Adipocyte (in vitro differentiated cells): ENCODE measurements around the gene DOCK3.
A peak's percentile ranks its signal among the peaks of the same experiment; 100 is the strongest.
"Not testable (repeated sequence)": the region's sequence is repeated elsewhere in the genome, so short reads cannot be mapped to it uniquely, and the experiment has no call there.

Experiments
- DNase-seq: peaks from one replicate; pipeline ENCODE4 v3.0.0-alpha.2; 2015; ENCODE audit warnings: low read depth
- H3K27me3 ChIP-seq: replicated peaks from 2 replicates; pipeline ENCODE4 v1.7.0; 2013; ENCODE audit warnings: mild to moderate bottlenecking, low read length, moderate library complexity; ENCODE audit not compliant: control insufficient read depth, insufficient read depth
- H3K36me3 ChIP-seq: 2 replicates; pipeline ENCODE4 v1.7.0; 2013; ENCODE audit warnings: low read length, mild to moderate bottlenecking, moderate library complexity; ENCODE audit not compliant: control insufficient read depth, insufficient read depth, severe bottlenecking
- H3K4me1 ChIP-seq: 2 replicates; pipeline ENCODE4 v1.7.0; 2013; ENCODE audit warnings: mild to moderate bottlenecking, low read length, moderate library complexity; ENCODE audit not compliant: control insufficient read depth, insufficient read depth
- H3K4me3 ChIP-seq: 2 replicates; pipeline ENCODE4 v1.7.0; 2013; ENCODE audit warnings: mild to moderate bottlenecking, low read length, moderate library complexity
- H3K9ac ChIP-seq: 2 replicates; pipeline ENCODE4 v1.7.0; 2013; ENCODE audit warnings: mild to moderate bottlenecking, low read length, moderate library complexity
- H3K9me3 ChIP-seq: 2 replicates; pipeline ENCODE4 v1.7.0; 2013; ENCODE audit warnings: mild to moderate bottlenecking, low read length, moderate library complexity; ENCODE audit not compliant: control insufficient read depth

The DOCK3 gene

GRCh38 chr3:51282931-51283330, 608.2 kb downstream of the DOCK3 start:
- Histone ChIP-seq H3K4me1 (no peaks in the 10 kb centered on the region), H3K9me3 (peaks cover 18% of the 10 kb centered on the region), H3K4me3 (no peak overlapping the region), H3K27me3 (no peaks in the 10 kb centered on the region), H3K9ac (no peak overlapping the region), H3K36me3 (no peaks in the 10 kb centered on the region)
- peak; percentile 27 for DNase-seq

GRCh38 chr3:51283421-51283820, 608.7 kb downstream of the DOCK3 start:
- Histone ChIP-seq H3K9ac (no peak overlapping the region), H3K36me3 (no peaks in the 10 kb centered on the region), H3K4me1 (no peaks in the 10 kb centered on the region), H3K4me3 (no peak overlapping the region), H3K27me3 (no peaks in the 10 kb centered on the region), H3K9me3 (peaks cover 18% of the 10 kb centered on the region)
- no peak for DNase-seq

- H3K4me1 ChIP-seq, result no peaks in the 10 kb centered on the region
- peaks cover 12% of the 10 kb centered on the region for H3K9me3 ChIP-seq
- no peaks in the 10 kb centered on the region for H3K27me3 ChIP-seq
- H3K4me3 ChIP-seq, result no peak overlapping the region
- DNase-seq, result no peak
- H3K36me3 ChIP-seq, result no peaks in the 10 kb centered on the region
- H3K9ac ChIP-seq, result no peak overlapping the region
Measured at GRCh38 chr3:51295625-51296024, 620.9 kb downstream of the DOCK3 start.

- no peak overlapping the region for H3K4me3 ChIP-seq
- H3K9ac ChIP-seq, result no peak overlapping the region
- H3K36me3 ChIP-seq, result no peaks in the 10 kb centered on the region
- no peaks in the 10 kb centered on the region for H3K27me3 ChIP-seq
- no peak for DNase-seq
- H3K4me1 ChIP-seq, result no peaks in the 10 kb centered on the region
- peaks cover 12% of the 10 kb centered on the region for H3K9me3 ChIP-seq
Measured at GRCh38 chr3:51297333-51297732, 622.6 kb downstream of the DOCK3 start.

- Histone ChIP-seq H3K9ac (no peak overlapping the region), H3K4me3 (no peak overlapping the region), H3K4me1 (no peaks in the 10 kb centered on the region), H3K9me3 (peaks cover 14% of the 10 kb centered on the region), H3K36me3 (no peaks in the 10 kb centered on the region), H3K27me3 (no peaks in the 10 kb centered on the region)
- DNase-seq, result no peak
Measured at GRCh38 chr3:51304230-51304629, 629.5 kb downstream of the DOCK3 start.

- H3K9ac ChIP-seq, result no peak overlapping the region
- DNase-seq, result no peak
- H3K36me3 ChIP-seq, result no peaks in the 10 kb centered on the region
- no peaks in the 10 kb centered on the region for H3K4me1 ChIP-seq
- no peak overlapping the region for H3K4me3 ChIP-seq
- H3K9me3 ChIP-seq, result peaks cover 12% of the 10 kb centered on the region
- no peaks in the 10 kb centered on the region for H3K27me3 ChIP-seq
Measured at GRCh38 chr3:51306093-51306492, 631.4 kb downstream of the DOCK3 start.

- H3K27me3 ChIP-seq, result no peaks in the 10 kb centered on the region
- no peaks in the 10 kb centered on the region for H3K36me3 ChIP-seq
- peaks cover under 1% of the 10 kb centered on the region for H3K9me3 ChIP-seq
- H3K4me1 ChIP-seq, result no peaks in the 10 kb centered on the region
- no peak for DNase-seq
- no peak overlapping the region for H3K4me3 ChIP-seq
- H3K9ac ChIP-seq, result no peak overlapping the region
Measured at GRCh38 chr3:51307458-51307857, 632.7 kb downstream of the DOCK3 start.

GRCh38 chr3:51307945-51308607, 633.3 kb downstream of the DOCK3 start:
- not testable (repeated sequence) for H3K27me3 ChIP-seq, H3K4me1 ChIP-seq, H3K36me3 ChIP-seq, H3K4me3 ChIP-seq, DNase-seq, H3K9ac ChIP-seq, H3K9me3 ChIP-seq

- Histone ChIP-seq H3K9me3 (no peaks in the 10 kb centered on the region), H3K27me3 (no peaks in the 10 kb centered on the region), H3K4me3 (no peak overlapping the region), H3K9ac (no peak overlapping the region), H3K36me3 (no peaks in the 10 kb centered on the region), H3K4me1 (no peaks in the 10 kb centered on the region)
- DNase-seq, result peak; percentile 57
Measured at GRCh38 chr3:51311055-51311454, 636.3 kb downstream of the DOCK3 start.

GRCh38 chr3:51328206-51328605, 653.5 kb downstream of the DOCK3 start:
- Histone ChIP-seq H3K9ac (no peak overlapping the region), H3K27me3 (no peaks in the 10 kb centered on the region), H3K9me3 (no peaks in the 10 kb centered on the region), H3K4me1 (no peaks in the 10 kb centered on the region), H3K36me3 (no peaks in the 10 kb centered on the region), H3K4me3 (no peak overlapping the region)
- DNase-seq, result no peak

- H3K9ac ChIP-seq, result no peak overlapping the region
- no peaks in the 10 kb centered on the region for H3K36me3 ChIP-seq
- H3K9me3 ChIP-seq, result no peaks in the 10 kb centered on the region
- no peaks in the 10 kb centered on the region for H3K27me3 ChIP-seq
- no peak overlapping the region for H3K4me3 ChIP-seq
- H3K4me1 ChIP-seq, result no peaks in the 10 kb centered on the region
- no peak for DNase-seq
Measured at GRCh38 chr3:51330046-51330445, 655.3 kb downstream of the DOCK3 start.

GRCh38 chr3:51332156-51332555, 657.4 kb downstream of the DOCK3 start:
- no peaks in the 10 kb centered on the region for H3K36me3 ChIP-seq

More at GRCh38 chr3:51332156-51332555, 657.4 kb downstream of the DOCK3 start:
- no peaks in the 10 kb centered on the region for H3K4me1 ChIP-seq
- no peak overlapping the region for H3K9ac ChIP-seq
- no peaks in the 10 kb centered on the region for H3K27me3 ChIP-seq
- H3K9me3 ChIP-seq, result no peaks in the 10 kb centered on the region
- no peak for DNase-seq
- H3K4me3 ChIP-seq, result no peak overlapping the region
